Sigmoid colon (tissue), 4 donors: ENCODE measurements around the gene CENPP.

ENCODE experiments used
- CTCF ChIP-seq, 4 experiments: fragments of 450-650 bp in 3 of 4; fragments of 200-600 bp in 1 of 4; IDR thresholded peaks; one replicate each; pipeline ENCODE4 v1.5.1; 2016 to 2019; ENCODE audit warnings: antibody characterized with exemption in 4 of 4, mild to moderate bottlenecking in 3 of 4, moderate library complexity in 2 of 4
- EP300 ChIP-seq, 4 donors: sonication (generic); formaldehyde crosslinking; IDR thresholded peaks; one replicate each; pipeline ENCODE4 v1.6.1; 2017; ENCODE audit warnings: antibody characterized with exemption in 4 of 4
- POLR2A ChIP-seq, 2 donors: fragments of 450-650 bp; IDR thresholded peaks; one replicate each; pipeline ENCODE4 v1.6.1; 2016; ENCODE audit warnings: antibody characterized with exemption in 2 of 2, mild to moderate bottlenecking in 2 of 2, moderate library complexity in 2 of 2
- POLR2AphosphoS5 ChIP-seq, 4 donors: sonication (generic); formaldehyde crosslinking; IDR thresholded peaks; one replicate each; pipeline ENCODE4 v1.6.1; 2017; ENCODE audit warnings: antibody characterized with exemption in 4 of 4

GRCh38 chr9:92499701-92500100 lies 173.9 kb downstream of the CENPP start:
- TF ChIP-seq CTCF (IDR thresholded peaks at IDR 0.05) (no peak), POLR2A (IDR thresholded peaks at IDR 0.05) (no peak), EP300 (IDR thresholded peaks at IDR 0.05) (no peak), POLR2AphosphoS5 (IDR thresholded peaks at IDR 0.05) (no peak)
